H1 (cell line): Measurements from ENCODE around the gene TTLL7. TPM values are rescaled to one million over a fixed set of nuclear protein-coding genes. Genes with fewer than 3 reads are reported as not detected.
A peak's percentile ranks its signal among the peaks of the same experiment; 100 is the strongest.

Experiments
- ATF2 ChIP-seq: IDR thresholded peaks from 2 replicates; pipeline ENCODE4 v1.6.1; 2012; ENCODE audit warnings: low read length, inconsistent platforms
- CHD1 ChIP-seq: IDR thresholded peaks from 2 replicates; pipeline ENCODE4 v1.6.1; 2012; ENCODE audit warnings: low read depth, low read length, improper control_type of control experiment
- CREB1 ChIP-seq: IDR thresholded peaks from 2 replicates; pipeline ENCODE4 v1.6.1; 2012; ENCODE audit warnings: inconsistent platforms
- E2F6 ChIP-seq: IDR thresholded peaks from 2 replicates; pipeline ENCODE4 v1.6.1; 2012; ENCODE audit warnings: inconsistent platforms
- EP300 ChIP-seq, 2 experiments: IDR thresholded peaks; 1 replicate in 1 of 2; 2 replicates in 1 of 2; pipeline ENCODE4 v1.6.1; 2011 to 2012; ENCODE audit warnings: low read depth in 2 of 2, low read length in 2 of 2, mild to moderate bottlenecking in 2 of 2, borderline replicate concordance in 1 of 2, inconsistent platforms in 1 of 2, moderate library complexity in 1 of 2
- HDAC6 ChIP-seq: IDR thresholded peaks from one replicate; pipeline ENCODE4 v1.7.1; 2012; ENCODE audit warnings: low read depth, mild to moderate bottlenecking, inconsistent platforms, low read length, moderate library complexity
- KDM4A ChIP-seq: IDR thresholded peaks from one replicate; pipeline ENCODE4 v1.7.1; 2012; ENCODE audit warnings: low read depth, mild to moderate bottlenecking, moderate library complexity, low read length, inconsistent platforms; ENCODE audit not compliant: severe bottlenecking
- MAX ChIP-seq: IDR thresholded peaks from 2 replicates; pipeline ENCODE4 v1.6.1; 2012; ENCODE audit warnings: inconsistent platforms
- NRF1 ChIP-seq: IDR thresholded peaks from 2 replicates; pipeline ENCODE4 v1.6.1; 2011; ENCODE audit warnings: mild to moderate bottlenecking, low read depth, low read length, improper control_type of control experiment
- PHF8 ChIP-seq: fragments of 200-600 bp; sonication (generic); conservative IDR thresholded peaks from 2 replicates; pipeline ENCODE4 v1.7.1; 2012; ENCODE audit warnings: low read depth, mild to moderate bottlenecking, inconsistent platforms, low read length, moderate library complexity
- RAD21 ChIP-seq, 2 experiments: IDR thresholded peaks in 1 of 2; conservative IDR thresholded peaks in 1 of 2; 2 replicates each; pipeline ENCODE4 v1.6.1; 2011; ENCODE audit warnings: low read depth in 2 of 2, low read length in 2 of 2, improper control_type of control experiment in 1 of 2, inconsistent platforms in 1 of 2, mild to moderate bottlenecking in 1 of 2, moderate library complexity in 1 of 2
- RBBP5 ChIP-seq: IDR thresholded peaks from 2 replicates; pipeline ENCODE4 v1.7.1; 2012; ENCODE audit warnings: low read depth, mild to moderate bottlenecking, inconsistent platforms, low read length, moderate library complexity, borderline replicate concordance
- YY1 ChIP-seq: IDR thresholded peaks from 2 replicates; pipeline ENCODE4 v1.6.1; 2011; ENCODE audit warnings: low read depth, mild to moderate bottlenecking, low read length
- polyA plus RNA-seq, 7 experiments: library from polyadenylated mRNA; depleted of rRNA in 3 of 7; stranded (reverse) in 5 of 7; unstranded in 2 of 7; fragments of >200 nt in 5 of 7; fragments of 200-250 nt in 2 of 7; gene quantifications; 1 replicate in 5 of 7; 2 replicates in 1 of 7; 4 replicates in 1 of 7; pipeline versions ENCODE4 v1.2.1 to v1.2.3, GENCODE V29; 2011 to 2013; ENCODE audit warnings: missing spikeins in 2 of 7, mixed read lengths in 2 of 7
- total RNA-seq: library from RNA; stranded (reverse); fragmentation: NEBNext Ultra II Directional; extraction: Animal tissue kit (Norgen Biotek cat#: 25700); gene quantifications from 2 replicates; pipeline ENCODE4 v1.2.1, GENCODE V29; 2021

The TTLL7 gene
- total and polyA plus RNA-seq, 2 of the 8 experiments (the other 6 are each of a cell fraction or from before 2014, with no cell fraction given), result 1.9 to 7.9 TPM

- TF ChIP-seq MAX (peak; percentile 88), HDAC6 (no peak), RAD21 (IDR thresholded peaks at IDR 0.05 in 1 of 2, conservative IDR thresholded peaks at IDR 0.05 in 1 of 2; ENCODE audit: low read depth in 2 of 2, low read length in 2 of 2) (no peak), CREB1 (peak; percentile 60; the same call in 1 of the 2 replicates), RBBP5 (peak; percentile 77; the same call in 1 of the 2 replicates), YY1 (no peak), CHD1 (peak; percentile 79), KDM4A (peak; percentile 98), EP300 (IDR thresholded peaks at IDR 0.05; ENCODE audit: borderline replicate concordance in 1 of 2, low read depth in 2 of 2, low read length in 2 of 2) (peak in 1 of 2 experiments; percentile 90; a peak in 2 of 3 replicates), ATF2 (no peak), NRF1 (no peak), E2F6 (peak; percentile 95), PHF8 (peak; percentile 68)
- TF ChIP-seq, all 59 proteins: peak for 15
Measured at GRCh38 chr1:83998498-83999315, at the start of gene TTLL7 (continued).
